ENCODE measurements around the gene PTPRK.

PTPRK gene

DNA sequence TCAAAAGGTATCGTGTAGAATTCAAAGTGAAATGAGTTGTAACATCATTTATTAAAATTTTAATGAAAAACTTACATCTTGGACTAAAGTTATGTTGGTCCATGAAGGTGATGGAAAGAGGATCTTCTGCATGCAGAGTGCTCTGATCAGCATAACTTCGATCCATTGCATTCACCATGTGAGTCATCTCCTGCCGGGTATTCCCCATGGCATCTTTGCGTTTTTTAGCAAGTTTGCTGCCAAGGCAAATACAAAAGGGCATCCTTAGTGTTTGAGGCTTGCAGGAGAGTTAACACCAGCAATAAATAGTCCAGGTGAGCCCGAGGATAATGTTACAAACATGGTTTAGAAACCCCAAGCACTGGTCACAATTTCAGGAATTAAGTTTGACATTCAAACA is 515.4 kb downstream of the PTPRK start:
- TF ChIP-seq, protein P1, sequence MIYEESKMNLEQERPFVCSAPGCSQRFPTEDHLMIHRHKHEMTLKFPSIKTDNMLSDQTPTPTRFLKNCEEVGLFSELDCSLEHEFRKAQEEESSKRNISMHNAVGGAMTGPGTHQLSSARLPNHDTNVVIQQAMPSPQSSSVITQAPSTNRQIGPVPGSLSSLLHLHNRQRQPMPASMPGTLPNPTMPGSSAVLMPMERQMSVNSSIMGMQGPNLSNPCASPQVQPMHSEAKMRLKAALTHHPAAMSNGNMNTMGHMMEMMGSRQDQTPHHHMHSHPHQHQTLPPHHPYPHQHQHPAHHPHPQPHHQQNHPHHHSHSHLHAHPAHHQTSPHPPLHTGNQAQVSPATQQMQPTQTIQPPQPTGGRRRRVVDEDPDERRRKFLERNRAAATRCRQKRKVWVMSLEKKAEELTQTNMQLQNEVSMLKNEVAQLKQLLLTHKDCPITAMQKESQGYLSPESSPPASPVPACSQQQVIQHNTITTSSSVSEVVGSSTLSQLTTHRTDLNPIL (CRISPR knock-in tag; IDR thresholded peaks at IDR 0.05; ENCODE audit: low read depth): no peak
- TF ChIP-seq ZNF565 (CRISPR knock-in tag; conservative IDR thresholded peaks at IDR 0.05; ENCODE audit: low read depth) (no peak), TOX (CRISPR knock-in tag; IDR thresholded peaks at IDR 0.05; ENCODE audit: borderline replicate concordance) (no peak), ARNTL (CRISPR knock-in tag; IDR thresholded peaks at IDR 0.05; ENCODE audit: borderline replicate concordance, low read depth) (no peak), BACH2 (CRISPR knock-in tag; IDR thresholded peaks at IDR 0.05; ENCODE audit: borderline replicate concordance) (no peak), ESRRG (CRISPR knock-in tag; IDR thresholded peaks at IDR 0.05) (no peak)
- TF ChIP-seq, protein P2, sequence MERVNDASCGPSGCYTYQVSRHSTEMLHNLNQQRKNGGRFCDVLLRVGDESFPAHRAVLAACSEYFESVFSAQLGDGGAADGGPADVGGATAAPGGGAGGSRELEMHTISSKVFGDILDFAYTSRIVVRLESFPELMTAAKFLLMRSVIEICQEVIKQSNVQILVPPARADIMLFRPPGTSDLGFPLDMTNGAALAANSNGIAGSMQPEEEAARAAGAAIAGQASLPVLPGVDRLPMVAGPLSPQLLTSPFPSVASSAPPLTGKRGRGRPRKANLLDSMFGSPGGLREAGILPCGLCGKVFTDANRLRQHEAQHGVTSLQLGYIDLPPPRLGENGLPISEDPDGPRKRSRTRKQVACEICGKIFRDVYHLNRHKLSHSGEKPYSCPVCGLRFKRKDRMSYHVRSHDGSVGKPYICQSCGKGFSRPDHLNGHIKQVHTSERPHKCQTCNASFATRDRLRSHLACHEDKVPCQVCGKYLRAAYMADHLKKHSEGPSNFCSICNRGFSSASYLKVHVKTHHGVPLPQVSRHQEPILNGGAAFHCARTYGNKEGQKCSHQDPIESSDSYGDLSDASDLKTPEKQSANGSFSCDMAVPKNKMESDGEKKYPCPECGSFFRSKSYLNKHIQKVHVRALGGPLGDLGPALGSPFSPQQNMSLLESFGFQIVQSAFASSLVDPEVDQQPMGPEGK (CRISPR knock-in tag; IDR thresholded peaks at IDR 0.05; ENCODE audit: borderline replicate concordance): no peak
- TF ChIP-seq, protein P3, sequence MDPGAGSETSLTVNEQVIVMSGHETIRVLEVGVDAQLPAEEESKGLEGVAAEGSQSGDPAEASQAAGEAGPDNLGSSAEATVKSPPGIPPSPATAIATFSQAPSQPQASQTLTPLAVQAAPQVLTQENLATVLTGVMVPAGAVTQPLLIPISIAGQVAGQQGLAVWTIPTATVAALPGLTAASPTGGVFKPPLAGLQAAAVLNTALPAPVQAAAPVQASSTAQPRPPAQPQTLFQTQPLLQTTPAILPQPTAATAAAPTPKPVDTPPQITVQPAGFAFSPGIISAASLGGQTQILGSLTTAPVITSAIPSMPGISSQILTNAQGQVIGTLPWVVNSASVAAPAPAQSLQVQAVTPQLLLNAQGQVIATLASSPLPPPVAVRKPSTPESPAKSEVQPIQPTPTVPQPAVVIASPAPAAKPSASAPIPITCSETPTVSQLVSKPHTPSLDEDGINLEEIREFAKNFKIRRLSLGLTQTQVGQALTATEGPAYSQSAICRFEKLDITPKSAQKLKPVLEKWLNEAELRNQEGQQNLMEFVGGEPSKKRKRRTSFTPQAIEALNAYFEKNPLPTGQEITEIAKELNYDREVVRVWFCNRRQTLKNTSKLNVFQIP (CRISPR knock-in tag; IDR thresholded peaks at IDR 0.05; ENCODE audit: borderline replicate concordance, low read depth): no peak
- TF ChIP-seq, protein P4, sequence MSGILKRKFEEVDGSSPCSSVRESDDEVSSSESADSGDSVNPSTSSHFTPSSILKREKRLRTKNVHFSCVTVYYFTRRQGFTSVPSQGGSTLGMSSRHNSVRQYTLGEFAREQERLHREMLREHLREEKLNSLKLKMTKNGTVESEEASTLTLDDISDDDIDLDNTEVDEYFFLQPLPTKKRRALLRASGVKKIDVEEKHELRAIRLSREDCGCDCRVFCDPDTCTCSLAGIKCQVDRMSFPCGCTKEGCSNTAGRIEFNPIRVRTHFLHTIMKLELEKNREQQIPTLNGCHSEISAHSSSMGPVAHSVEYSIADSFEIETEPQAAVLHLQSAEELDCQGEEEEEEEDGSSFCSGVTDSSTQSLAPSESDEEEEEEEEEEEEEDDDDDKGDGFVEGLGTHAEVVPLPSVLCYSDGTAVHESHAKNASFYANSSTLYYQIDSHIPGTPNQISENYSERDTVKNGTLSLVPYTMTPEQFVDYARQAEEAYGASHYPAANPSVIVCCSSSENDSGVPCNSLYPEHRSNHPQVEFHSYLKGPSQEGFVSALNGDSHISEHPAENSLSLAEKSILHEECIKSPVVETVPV (CRISPR knock-in tag; IDR thresholded peaks at IDR 0.05): no peak
- TF ChIP-seq, protein P5, sequence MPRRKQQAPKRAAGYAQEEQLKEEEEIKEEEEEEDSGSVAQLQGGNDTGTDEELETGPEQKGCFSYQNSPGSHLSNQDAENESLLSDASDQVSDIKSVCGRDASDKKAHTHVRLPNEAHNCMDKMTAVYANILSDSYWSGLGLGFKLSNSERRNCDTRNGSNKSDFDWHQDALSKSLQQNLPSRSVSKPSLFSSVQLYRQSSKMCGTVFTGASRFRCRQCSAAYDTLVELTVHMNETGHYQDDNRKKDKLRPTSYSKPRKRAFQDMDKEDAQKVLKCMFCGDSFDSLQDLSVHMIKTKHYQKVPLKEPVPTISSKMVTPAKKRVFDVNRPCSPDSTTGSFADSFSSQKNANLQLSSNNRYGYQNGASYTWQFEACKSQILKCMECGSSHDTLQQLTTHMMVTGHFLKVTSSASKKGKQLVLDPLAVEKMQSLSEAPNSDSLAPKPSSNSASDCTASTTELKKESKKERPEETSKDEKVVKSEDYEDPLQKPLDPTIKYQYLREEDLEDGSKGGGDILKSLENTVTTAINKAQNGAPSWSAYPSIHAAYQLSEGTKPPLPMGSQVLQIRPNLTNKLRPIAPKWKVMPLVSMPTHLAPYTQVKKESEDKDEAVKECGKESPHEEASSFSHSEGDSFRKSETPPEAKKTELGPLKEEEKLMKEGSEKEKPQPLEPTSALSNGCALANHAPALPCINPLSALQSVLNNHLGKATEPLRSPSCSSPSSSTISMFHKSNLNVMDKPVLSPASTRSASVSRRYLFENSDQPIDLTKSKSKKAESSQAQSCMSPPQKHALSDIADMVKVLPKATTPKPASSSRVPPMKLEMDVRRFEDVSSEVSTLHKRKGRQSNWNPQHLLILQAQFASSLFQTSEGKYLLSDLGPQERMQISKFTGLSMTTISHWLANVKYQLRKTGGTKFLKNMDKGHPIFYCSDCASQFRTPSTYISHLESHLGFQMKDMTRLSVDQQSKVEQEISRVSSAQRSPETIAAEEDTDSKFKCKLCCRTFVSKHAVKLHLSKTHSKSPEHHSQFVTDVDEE (CRISPR knock-in tag; IDR thresholded peaks at IDR 0.05): no peak
- ATAC-seq: peak; percentile 33; the same call in 1 of the 3 replicates

DNA sequence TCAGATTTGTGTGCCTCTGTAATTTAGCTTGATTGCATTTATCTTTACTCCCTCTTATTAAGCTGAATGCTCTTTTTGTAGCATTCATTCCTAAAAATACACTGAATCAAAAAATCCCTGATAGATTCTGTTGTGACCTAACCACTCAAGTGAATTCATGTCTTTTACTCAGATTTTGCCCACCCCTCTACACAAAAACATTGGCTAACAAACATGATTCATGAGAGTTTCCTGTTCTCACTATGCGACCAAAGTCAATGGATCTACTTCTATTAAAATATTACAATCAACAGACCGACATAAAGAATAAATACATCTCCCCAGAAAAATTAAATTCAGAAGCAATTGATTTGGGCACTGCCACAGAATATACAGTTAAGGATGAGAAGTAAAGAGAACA is 520.0 kb downstream of the PTPRK start:
- no peak for TF ChIP-seq TCF4 (CRISPR knock-in tag; IDR thresholded peaks at IDR 0.05; ENCODE audit: borderline replicate concordance)
- no peak for TF ChIP-seq OSR1 (CRISPR knock-in tag; IDR thresholded peaks at IDR 0.05)
- TF ChIP-seq ZC3H10 (CRISPR knock-in tag; IDR thresholded peaks at IDR 0.05): no peak
- no peak for ATAC-seq

DNA sequence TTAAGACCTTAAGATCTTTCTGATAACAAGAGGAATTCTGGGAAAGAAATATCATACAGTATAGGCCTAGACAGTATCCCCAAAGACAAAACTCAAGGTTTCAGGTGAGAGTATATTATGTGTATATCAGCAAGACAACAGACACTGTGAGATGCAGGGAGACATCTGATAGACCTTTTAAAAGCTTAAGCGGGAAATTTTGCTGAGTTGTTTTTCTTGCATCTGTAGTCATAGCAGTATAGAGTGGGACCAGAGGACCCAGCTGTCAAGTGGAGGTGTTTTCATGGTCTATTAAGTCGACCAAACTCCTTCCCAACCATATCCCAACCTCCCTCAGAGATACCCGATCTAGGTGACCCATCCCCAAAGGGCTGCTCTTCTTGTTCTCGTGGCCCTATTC is 521.4 kb downstream of the PTPRK start:
- ATAC-seq: no peak
- TF ChIP-seq OSR1 (CRISPR knock-in tag; IDR thresholded peaks at IDR 0.05) (no peak), TCF4 (CRISPR knock-in tag; IDR thresholded peaks at IDR 0.05; ENCODE audit: borderline replicate concordance) (no peak), ZNF70 (CRISPR knock-in tag; IDR thresholded peaks at IDR 0.05) (no peak), ZFP3 (CRISPR knock-in tag; IDR thresholded peaks at IDR 0.05) (no peak), BACH2 (CRISPR knock-in tag; IDR thresholded peaks at IDR 0.05; ENCODE audit: borderline replicate concordance) (no peak)
- TF ChIP-seq, protein P3 (CRISPR knock-in tag; IDR thresholded peaks at IDR 0.05; ENCODE audit: borderline replicate concordance, low read depth): no peak
- TF ChIP-seq, protein P4 (CRISPR knock-in tag; IDR thresholded peaks at IDR 0.05): no peak

Data from SK-N-SH treated with all-trans-retinoic acid at 6 μM for 48 hours (cell line).